Trophoblast cell (in vitro differentiated cells and primary cell): ENCODE results near the gene NGFR.

Experiments
- DNase-seq, 2 donors: peaks; one replicate each; pipeline ENCODE4 v3.0.0-alpha.2; 2016
- H2AFZ ChIP-seq: 2 replicates; pipeline ENCODE4 v1.6.1; 2013; ENCODE audit warnings: low read length, moderate library complexity, mild to moderate bottlenecking; ENCODE audit not compliant: insufficient read depth, poor library complexity
- H2AK5ac ChIP-seq: 2 replicates; pipeline ENCODE4 v1.6.1; 2013; ENCODE audit warnings: mild to moderate bottlenecking, low read length
- H2BK120ac ChIP-seq: 2 replicates; pipeline ENCODE4 v1.6.1; 2013; ENCODE audit warnings: low read length, mild to moderate bottlenecking, moderate library complexity; ENCODE audit not compliant: insufficient read depth, poor library complexity
- H2BK12ac ChIP-seq: 2 replicates; pipeline ENCODE4 v1.6.1; 2013; ENCODE audit warnings: mild to moderate bottlenecking, low read length, moderate library complexity
- H2BK5ac ChIP-seq: 2 replicates; pipeline ENCODE4 v1.6.1; 2013; ENCODE audit warnings: low read length, low read depth, moderate library complexity, mild to moderate bottlenecking; ENCODE audit not compliant: poor library complexity
- H3K14ac ChIP-seq: 2 replicates; pipeline ENCODE4 v1.6.1; 2013; ENCODE audit warnings: mild to moderate bottlenecking, low read length
- H3K18ac ChIP-seq: 2 replicates; pipeline ENCODE4 v1.6.1; 2013; ENCODE audit warnings: mild to moderate bottlenecking, low read length
- H3K23ac ChIP-seq: 2 replicates; pipeline ENCODE4 v1.6.1; 2013; ENCODE audit warnings: low read length
- H3K27ac ChIP-seq: 2 replicates; pipeline ENCODE4 v1.5.1; 2013; ENCODE audit warnings: low read depth, mild to moderate bottlenecking, inconsistent platforms, low read length, moderate library complexity
- H3K27me3 ChIP-seq: 2 replicates; pipeline ENCODE4 v1.6.1; 2013; ENCODE audit warnings: inconsistent platforms, mild to moderate bottlenecking, low read length, moderate library complexity; ENCODE audit not compliant: insufficient read depth
- H3K36me3 ChIP-seq, 2 experiments: 1 replicate in 1 of 2; 2 replicates in 1 of 2; pipeline ENCODE4 v1.6.1; 2013; ENCODE audit warnings: low read length in 2 of 2, mild to moderate bottlenecking in 2 of 2, moderate library complexity in 1 of 2; ENCODE audit not compliant: insufficient read depth in 2 of 2, control insufficient read depth in 1 of 2
- H3K4ac ChIP-seq: 2 replicates; pipeline ENCODE4 v1.6.1; 2013; ENCODE audit warnings: low read depth, mild to moderate bottlenecking, low read length, moderate library complexity
- H3K4me1 ChIP-seq, 2 experiments: 1 replicate in 1 of 2; 2 replicates in 1 of 2; pipeline ENCODE4 v1.6.1; 2013; ENCODE audit warnings: low read length in 2 of 2, mild to moderate bottlenecking in 2 of 2, moderate library complexity in 1 of 2; ENCODE audit not compliant: insufficient read depth in 2 of 2, control insufficient read depth in 1 of 2
- H3K4me2 ChIP-seq: 2 replicates; pipeline ENCODE4 v1.6.1; 2013; ENCODE audit warnings: inconsistent platforms, mild to moderate bottlenecking, low read length, moderate library complexity
- H3K4me3 ChIP-seq: 2 replicates; pipeline ENCODE4 v1.5.1; 2013; ENCODE audit warnings: mild to moderate bottlenecking, low read depth, low read length, inconsistent platforms
- H3K79me1 ChIP-seq: one replicate; pipeline ENCODE4 v1.6.1; 2013; ENCODE audit warnings: low read length
- H3K79me2 ChIP-seq: 2 replicates; pipeline ENCODE4 v1.6.1; 2013; ENCODE audit warnings: low read length, mild to moderate bottlenecking; ENCODE audit not compliant: control insufficient read depth, insufficient read depth, poor library complexity
- H3K9ac ChIP-seq: 2 replicates; pipeline ENCODE4 v1.6.1; 2013; ENCODE audit warnings: mild to moderate bottlenecking, low read length
- H3K9me3 ChIP-seq: 2 replicates; pipeline ENCODE4 v1.6.1; 2013; ENCODE audit warnings: low read depth, mild to moderate bottlenecking, control low read depth, inconsistent platforms, low read length; ENCODE audit not compliant: insufficient read depth
- H4K12ac ChIP-seq: 2 replicates; pipeline ENCODE4 v1.6.1; 2013; ENCODE audit warnings: low read depth, mild to moderate bottlenecking, low read length, moderate library complexity
- H4K8ac ChIP-seq: 2 replicates; pipeline ENCODE4 v1.6.1; 2013; ENCODE audit warnings: low read depth, mild to moderate bottlenecking, low read length, moderate library complexity
- H4K91ac ChIP-seq: one replicate; pipeline ENCODE4 v1.6.1; 2013; ENCODE audit warnings: low read depth, mild to moderate bottlenecking, low read length, moderate library complexity
- WGBS: extraction: QIAGEN DNeasy Blood & Tissue Kit; methylation state at CpG from one replicate; pipeline ENCODE4 v1.1.7; 2013; ENCODE audit warnings: missing lambda C conversion rate; ENCODE audit not compliant: insufficient read length, insufficient coverage; ENCODE audit errors: extremely low coverage; 5-methylcytosine and 5-hydroxymethylcytosine counted together

The NGFR gene

DNA sequence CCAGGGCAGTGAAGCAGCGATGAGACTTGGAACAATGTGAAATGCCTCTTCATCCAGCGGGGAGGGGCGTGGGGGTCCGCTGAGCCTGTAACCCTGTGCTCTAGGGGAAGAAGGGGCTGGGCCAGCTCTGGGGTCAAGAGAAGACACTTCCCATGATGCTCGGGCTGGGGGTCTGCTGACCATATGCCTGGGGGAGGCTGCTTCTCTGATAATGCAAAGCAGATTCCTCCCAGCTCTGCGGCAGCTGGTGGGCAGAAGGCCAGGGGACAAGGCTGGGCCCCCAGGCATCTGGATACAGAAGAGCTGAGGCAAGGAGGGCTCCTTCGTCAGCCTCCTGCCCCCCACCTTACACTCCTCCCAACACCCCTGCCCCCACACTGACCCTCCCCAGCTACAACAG lies 24.7 kb downstream of the NGFR start:
- Histone ChIP-seq H3K23ac (no peak overlapping the region), H3K27ac (no peak overlapping the region), H3K27me3 (no peaks in the 10 kb centered on the region), H3K4me3 (no peak overlapping the region), H4K12ac (no peak overlapping the region), H3K36me3 (no peaks in the 10 kb centered on the region), H4K8ac (no peak overlapping the region), H3K4me1 (peaks cover 11 to 15% of the 10 kb centered on the region in 2 experiments), H3K9ac (no peak overlapping the region), H2AFZ (no peak overlapping the region), H3K18ac (no peak overlapping the region), H4K91ac (no peak overlapping the region), H3K9me3 (no peaks in the 10 kb centered on the region), H2AK5ac (no peak overlapping the region), H3K79me1 (peaks cover 3% of the 10 kb centered on the region), H3K4ac (no peak overlapping the region), H2BK5ac (no peak overlapping the region), H3K79me2 (no peaks in the 10 kb centered on the region), H3K4me2 (no peak overlapping the region), H2BK120ac (no peak overlapping the region), H3K14ac (no peak overlapping the region), H2BK12ac (no peak overlapping the region)
- DNase-seq, result no peak
- no CpG with 5 or more reads among the region's 7 CpGs for WGBS

DNA sequence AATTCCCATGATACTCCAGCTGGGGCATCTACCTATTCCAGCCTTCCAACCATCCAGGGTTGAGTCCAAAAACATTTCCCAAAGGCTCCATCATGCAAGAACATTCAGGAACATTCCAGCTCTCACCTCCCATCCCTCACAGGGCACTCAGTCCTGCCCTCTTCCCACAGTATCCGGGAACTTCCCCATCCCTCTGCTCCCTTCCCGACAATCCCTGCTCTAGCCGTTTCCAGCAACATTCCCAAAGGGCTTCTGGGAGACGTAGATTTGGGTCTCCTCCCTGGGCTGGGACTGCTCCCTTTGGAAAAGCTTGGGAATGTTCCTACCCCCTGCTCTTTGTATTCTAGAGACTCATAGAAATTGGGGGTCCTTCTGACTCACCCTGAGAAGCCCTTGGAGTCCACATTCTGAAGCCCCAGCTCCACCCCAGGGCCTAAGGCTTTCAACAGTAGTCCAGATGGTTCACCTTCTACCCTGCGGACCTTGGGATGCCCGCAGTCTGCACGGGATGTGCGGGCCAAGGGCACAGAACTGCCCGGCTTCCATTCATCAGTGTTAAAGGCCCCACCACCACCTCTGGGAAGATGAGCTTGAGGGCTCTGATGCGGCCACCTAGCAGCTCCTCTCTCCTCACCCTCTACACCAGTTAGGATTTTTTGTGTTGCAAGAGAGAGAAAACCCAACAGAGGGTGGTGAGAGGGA lies 25.4 kb downstream of the NGFR start:
- Histone ChIP-seq H3K23ac (no peak overlapping the region), H3K36me3 (no peaks in the 10 kb centered on the region), H3K79me1 (peaks cover 1% of the 10 kb centered on the region), H2BK5ac (no peak overlapping the region), H4K8ac (no peak overlapping the region), H3K9ac (peak overlapping the region; percentile 11), H3K14ac (no peak overlapping the region), H3K79me2 (no peaks in the 10 kb centered on the region), H3K18ac (no peak overlapping the region), H2BK12ac (no peak overlapping the region), H2BK120ac (no peak overlapping the region), H3K4ac (no peak overlapping the region), H4K91ac (no peak overlapping the region), H3K27ac (no peak overlapping the region), H3K4me1 (peaks cover 5 to 8% of the 10 kb centered on the region in 2 experiments), H3K4me2 (no peak overlapping the region), H3K9me3 (no peaks in the 10 kb centered on the region), H3K27me3 (no peaks in the 10 kb centered on the region), H4K12ac (no peak overlapping the region), H2AK5ac (no peak overlapping the region), H3K4me3 (no peak overlapping the region), H2AFZ (no peak overlapping the region)
- WGBS, result no CpG with 5 or more reads among the region's 10 CpGs
- no peak for DNase-seq

DNA sequence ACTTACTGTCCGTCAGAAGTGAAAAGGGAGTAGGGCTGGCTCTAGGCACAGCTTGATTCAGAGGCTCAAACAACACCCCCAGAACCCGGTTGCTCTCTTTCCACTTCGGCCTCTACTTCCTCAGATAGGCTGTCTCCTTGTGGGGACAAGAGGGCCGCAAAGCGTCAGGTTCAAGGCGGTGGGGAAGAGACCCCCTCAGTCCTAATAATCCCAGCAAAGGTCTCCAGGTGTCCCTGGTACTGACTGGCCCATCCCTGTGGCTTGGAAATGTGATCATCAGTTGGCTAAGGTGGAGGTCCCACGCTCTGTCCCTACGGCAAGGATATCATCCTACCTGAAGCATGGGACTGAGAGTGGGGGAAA lies 26.0 kb downstream of the NGFR start:
- no peak overlapping the region for H3K14ac ChIP-seq
- H4K8ac ChIP-seq, result no peak overlapping the region
- DNase-seq, result no peak

DNA sequence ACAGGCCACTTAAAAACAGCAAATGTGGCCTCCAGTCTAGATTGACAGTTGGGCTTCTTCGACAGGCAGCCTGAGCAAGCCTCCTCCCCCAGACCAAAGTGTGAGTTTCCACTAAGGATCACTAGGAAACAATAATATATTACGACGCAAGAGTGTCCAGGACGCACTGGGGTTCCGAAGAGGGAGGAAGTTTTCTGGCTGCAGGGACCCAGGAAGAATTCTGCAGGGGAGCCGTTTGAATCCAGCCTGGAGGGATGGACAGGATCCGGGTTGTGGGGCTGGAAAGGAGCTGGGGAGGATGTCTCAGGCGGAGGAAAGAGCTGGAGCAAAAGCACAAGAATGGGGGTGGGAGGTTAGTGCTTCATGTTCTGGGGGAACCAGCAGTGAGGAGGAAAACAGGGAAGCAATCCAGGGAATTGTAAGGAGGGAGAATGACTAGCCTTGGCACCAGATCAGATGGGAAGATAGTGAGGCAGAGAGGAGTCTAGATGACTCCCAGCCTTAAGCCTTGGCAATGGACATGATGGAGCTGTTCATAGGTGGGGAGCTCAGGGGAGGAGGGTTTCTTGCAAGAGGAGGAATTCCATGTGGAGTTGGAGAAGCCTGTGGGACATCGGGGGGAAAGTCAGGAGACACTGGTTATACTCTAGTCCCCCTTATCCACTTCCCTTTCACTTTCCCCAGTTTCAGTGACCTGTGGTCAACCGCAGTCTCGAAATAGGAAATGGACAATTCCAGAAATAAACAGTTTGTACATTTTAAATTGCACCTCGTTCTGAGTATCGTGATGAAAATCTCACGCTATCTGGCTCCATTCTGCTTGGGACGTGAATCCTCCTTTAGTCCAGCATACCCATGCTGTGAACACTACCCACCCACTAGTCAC lies 26.6 kb downstream of the NGFR start:
- no peak overlapping the region for H4K12ac ChIP-seq
- H4K8ac ChIP-seq, result no peak overlapping the region
- H3K79me1 ChIP-seq, result no peaks in the 10 kb centered on the region
- no peak overlapping the region for H2BK5ac ChIP-seq
- H3K79me2 ChIP-seq, result no peaks in the 10 kb centered on the region
- H3K27ac ChIP-seq, result no peak overlapping the region
- H3K4me3 ChIP-seq, result no peak overlapping the region
- no peak overlapping the region for H2AFZ ChIP-seq
- no peak for DNase-seq
- H2BK12ac ChIP-seq, result no peak overlapping the region
- H3K23ac ChIP-seq, result no peak overlapping the region
- H3K18ac ChIP-seq, result no peak overlapping the region
- H4K91ac ChIP-seq, result no peak overlapping the region
- no CpG with 5 or more reads among the region's 15 CpGs for WGBS
- H3K36me3 ChIP-seq, result no peaks in the 10 kb centered on the region
- no peaks in the 10 kb centered on the region for H3K27me3 ChIP-seq
- H3K4me2 ChIP-seq, result no peak overlapping the region
- H2BK120ac ChIP-seq, result no peak overlapping the region
- H2AK5ac ChIP-seq, result no peak overlapping the region
- H3K4me1 ChIP-seq, result no peaks in the 10 kb centered on the region
- H3K14ac ChIP-seq, result no peak overlapping the region
- no peak overlapping the region for H3K4ac ChIP-seq
- no peak overlapping the region for H3K9ac ChIP-seq
- no peaks in the 10 kb centered on the region for H3K9me3 ChIP-seq

More for the DNA sequence above, 26.0 kb downstream of the NGFR start:
- Histone ChIP-seq H3K18ac (no peak overlapping the region), H4K12ac (no peak overlapping the region), H3K79me1 (no peaks in the 10 kb centered on the region), H3K4ac (no peak overlapping the region), H2AK5ac (no peak overlapping the region), H3K27ac (no peak overlapping the region), H3K4me1 (peaks cover 1 to 3% of the 10 kb centered on the region in 2 experiments), H3K23ac (no peak overlapping the region), H3K4me2 (no peak overlapping the region), H3K27me3 (no peaks in the 10 kb centered on the region), H3K36me3 (no peaks in the 10 kb centered on the region), H2BK5ac (no peak overlapping the region), H3K79me2 (no peaks in the 10 kb centered on the region), H3K4me3 (no peak overlapping the region), H3K9ac (no peak overlapping the region), H4K91ac (no peak overlapping the region), H2BK120ac (no peak overlapping the region), H2BK12ac (no peak overlapping the region), H2AFZ (no peak overlapping the region), H3K9me3 (no peaks in the 10 kb centered on the region)
- WGBS, result no CpG with 5 or more reads among the region's 8 CpGs
